Measurements from ENCODE around the gene IPO13.

DNA sequence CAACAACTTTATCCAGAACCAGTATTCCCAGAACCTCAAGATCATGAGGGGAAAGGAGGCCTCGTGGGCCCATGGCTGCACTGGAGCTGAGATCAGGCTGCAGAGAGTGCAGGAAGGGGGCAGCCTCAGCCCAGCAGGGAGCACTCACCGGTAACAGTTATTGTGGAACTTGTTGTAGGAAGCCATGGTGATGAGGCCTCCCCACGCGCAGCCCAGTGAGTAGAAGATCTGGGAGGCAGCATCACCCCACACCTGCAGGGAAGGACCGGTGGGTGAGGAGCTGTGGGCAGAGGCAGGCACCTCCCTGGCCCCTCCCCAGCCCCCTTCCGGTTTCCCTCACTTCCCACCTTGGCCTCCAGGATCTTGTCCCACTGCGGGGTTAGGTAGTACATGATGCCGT is 55.4 kb downstream of the IPO13 start:
- TF ChIP-seq, protein P1, sequence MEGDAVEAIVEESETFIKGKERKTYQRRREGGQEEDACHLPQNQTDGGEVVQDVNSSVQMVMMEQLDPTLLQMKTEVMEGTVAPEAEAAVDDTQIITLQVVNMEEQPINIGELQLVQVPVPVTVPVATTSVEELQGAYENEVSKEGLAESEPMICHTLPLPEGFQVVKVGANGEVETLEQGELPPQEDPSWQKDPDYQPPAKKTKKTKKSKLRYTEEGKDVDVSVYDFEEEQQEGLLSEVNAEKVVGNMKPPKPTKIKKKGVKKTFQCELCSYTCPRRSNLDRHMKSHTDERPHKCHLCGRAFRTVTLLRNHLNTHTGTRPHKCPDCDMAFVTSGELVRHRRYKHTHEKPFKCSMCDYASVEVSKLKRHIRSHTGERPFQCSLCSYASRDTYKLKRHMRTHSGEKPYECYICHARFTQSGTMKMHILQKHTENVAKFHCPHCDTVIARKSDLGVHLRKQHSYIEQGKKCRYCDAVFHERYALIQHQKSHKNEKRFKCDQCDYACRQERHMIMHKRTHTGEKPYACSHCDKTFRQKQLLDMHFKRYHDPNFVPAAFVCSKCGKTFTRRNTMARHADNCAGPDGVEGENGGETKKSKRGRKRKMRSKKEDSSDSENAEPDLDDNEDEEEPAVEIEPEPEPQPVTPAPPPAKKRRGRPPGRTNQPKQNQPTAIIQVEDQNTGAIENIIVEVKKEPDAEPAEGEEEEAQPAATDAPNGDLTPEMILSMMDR (conservative IDR thresholded peaks at IDR 0.05; ENCODE audit: low read length) = no peak
- no peak for TF ChIP-seq EZH2phosphoT487 (IDR thresholded peaks at IDR 0.05; ENCODE audit: borderline replicate concordance)
